GM18511 (cell line): ENCODE results near the gene ZDHHC7.
"Not testable (repeated sequence)": the region's sequence is repeated elsewhere in the genome, so short reads cannot be mapped to it uniquely, and the experiment has no call there.

Experiments
- ATAC-seq: cut with Tn5 transposase; IDR thresholded peaks from one replicate; pipeline ENCODE4 v1.9.1; 2021; ENCODE audit warnings: mild to moderate bottlenecking, moderate library complexity; ENCODE audit not compliant: unreplicated experiment

Gene ZDHHC7, protein sequence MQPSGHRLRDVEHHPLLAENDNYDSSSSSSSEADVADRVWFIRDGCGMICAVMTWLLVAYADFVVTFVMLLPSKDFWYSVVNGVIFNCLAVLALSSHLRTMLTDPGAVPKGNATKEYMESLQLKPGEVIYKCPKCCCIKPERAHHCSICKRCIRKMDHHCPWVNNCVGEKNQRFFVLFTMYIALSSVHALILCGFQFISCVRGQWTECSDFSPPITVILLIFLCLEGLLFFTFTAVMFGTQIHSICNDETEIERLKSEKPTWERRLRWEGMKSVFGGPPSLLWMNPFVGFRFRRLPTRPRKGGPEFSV

DNA sequence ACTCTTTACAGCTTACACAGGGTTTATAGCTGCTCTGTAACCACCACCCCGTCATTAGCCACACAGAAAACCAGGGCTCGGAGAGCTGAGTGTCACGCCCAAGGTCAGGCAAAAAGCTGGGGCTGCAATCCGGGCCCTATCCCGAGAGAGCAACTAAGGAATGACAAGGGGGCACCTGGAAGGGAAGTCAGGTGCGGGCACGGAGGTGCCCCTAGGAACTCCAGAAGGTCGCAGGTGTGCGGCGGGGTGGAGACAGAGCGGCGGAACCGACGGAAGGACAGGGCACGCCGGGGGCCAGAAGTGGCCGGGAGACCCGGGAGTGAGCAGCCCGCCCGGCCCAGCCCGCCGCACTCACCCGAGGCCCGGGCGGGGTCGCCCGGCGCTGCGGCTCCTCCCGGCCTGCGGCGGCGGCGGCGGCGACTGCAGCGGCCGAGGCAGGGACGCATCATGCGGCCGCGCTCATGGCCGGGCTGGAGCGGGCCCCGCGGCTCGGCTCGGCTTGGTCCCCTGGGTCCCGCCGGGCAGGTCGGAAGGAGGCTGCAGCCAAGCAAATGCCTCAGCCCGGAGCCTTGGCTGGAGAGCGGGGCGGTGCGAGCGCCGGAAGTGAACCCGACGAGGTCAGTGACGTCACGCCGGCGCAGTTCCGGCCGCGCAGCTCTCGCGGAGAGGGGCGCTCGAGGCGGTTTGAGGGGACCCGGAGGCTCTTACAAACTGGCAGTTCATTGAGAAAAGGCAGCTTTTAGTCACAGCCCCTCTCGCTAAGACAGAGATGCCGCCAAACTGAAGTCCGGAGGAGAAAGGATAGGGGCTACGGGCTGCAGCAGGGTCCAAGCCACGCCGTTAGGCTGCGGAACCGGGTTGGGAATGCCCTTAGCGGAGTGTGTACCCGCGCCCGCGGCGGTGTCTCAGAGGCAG is at the start of gene ZDHHC7:
TSS of gene ZDHHC7 (minus strand) at position 605 of the 915 bp plus-strand sequence. CDS start 20,917 bp downstream, outside the sequence.
- peak; percentile 94 for ATAC-seq

DNA sequence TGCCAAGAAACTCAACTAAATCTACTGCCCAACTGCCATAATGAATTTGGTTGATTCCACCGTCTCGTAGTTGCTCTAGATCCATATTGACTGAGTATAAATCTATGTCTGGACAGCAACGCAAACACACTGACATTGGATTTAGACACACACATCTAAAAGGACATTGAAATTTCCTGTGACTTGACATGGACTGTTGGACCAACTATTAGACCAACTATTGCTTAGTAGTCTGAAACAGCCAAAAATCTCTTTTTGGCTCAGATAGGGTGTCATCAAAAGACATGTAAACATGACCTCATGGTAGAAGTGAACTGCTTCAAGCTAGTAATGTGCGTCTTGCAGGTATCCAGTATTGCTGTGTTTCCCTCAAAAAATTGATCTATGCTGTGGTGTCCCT is 47.6 kb upstream of the ZDHHC7 start:
- no peak for ATAC-seq

DNA sequence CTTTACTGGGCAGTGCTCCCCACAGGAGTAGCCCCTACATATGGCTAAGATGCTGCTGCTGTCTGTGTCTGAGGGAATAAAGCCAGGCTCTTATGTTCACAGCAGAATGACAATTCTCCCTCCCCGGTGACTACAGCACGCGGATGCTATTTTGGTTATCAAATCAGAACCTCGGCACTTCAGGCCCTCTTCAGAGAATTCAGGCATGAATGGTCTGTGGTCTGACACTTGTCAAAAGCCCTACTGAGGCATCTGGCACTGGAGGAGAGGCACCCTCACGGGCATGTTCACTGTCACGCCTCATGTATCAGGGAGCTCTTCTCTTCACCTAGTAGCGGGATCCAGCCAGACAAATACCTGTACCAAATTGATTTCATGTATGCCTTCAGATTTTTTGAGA is 46.6 kb upstream of the ZDHHC7 start:
- no peak for ATAC-seq

DNA sequence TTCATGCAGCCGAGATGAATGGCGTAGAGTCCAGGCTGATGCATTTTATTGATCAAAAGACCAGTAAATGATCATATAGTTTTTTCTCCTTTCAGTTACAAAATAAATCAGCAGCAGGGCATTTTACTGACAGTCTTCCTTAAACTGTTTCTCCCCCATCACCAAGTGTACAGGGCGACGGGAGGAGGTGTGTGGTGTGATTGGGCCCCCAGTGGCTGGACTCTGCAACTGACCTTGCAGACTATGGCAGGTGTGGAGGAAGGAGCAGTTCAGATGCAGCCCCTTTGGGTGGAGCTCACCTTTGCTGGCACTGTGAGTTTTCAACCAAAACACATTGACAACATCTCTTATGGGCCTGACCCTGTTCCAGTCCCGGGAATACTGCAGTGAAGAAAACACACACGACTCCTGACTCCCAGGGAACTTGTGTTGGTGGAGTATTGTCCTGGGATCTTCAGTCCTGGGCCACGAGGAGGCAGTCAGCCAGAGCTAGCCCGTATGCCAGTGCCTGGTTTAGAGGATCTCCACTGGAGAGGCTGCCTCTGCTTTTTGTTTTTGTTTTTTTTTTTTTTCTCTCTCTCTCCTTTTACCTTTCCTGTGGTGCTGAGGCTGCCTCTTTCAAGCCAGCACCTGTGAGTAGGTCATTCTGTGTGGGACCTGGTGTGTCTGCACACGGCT is 46.0 kb upstream of the ZDHHC7 start:
- ATAC-seq, result no peak

DNA sequence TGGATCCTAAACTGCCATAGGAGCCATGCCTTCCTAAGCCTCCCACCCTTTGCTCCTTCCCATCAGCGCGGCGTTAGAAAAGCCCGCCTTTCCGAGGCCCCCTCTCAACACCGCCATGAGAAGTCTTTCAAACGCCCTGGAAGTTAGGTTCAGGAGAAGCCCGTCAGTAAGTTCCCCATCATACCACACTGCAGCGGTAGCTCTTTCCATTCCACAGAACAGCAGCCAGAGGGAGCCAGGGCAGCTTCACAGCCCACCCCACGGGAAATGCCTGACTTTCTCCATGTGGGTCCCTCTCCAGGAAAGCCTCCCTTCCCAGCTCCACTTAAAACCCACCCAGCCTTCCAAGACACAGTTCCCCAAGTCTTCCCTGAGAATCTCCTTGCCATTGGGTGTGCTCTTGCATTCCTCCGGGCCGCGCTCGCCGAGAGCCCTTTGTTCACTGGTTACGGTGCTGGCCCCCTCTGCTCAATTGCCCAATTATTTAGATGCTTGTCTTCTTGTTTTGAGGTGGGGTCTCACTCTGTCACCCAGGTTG is 44.9 kb upstream of the ZDHHC7 start:
- no peak for ATAC-seq

DNA sequence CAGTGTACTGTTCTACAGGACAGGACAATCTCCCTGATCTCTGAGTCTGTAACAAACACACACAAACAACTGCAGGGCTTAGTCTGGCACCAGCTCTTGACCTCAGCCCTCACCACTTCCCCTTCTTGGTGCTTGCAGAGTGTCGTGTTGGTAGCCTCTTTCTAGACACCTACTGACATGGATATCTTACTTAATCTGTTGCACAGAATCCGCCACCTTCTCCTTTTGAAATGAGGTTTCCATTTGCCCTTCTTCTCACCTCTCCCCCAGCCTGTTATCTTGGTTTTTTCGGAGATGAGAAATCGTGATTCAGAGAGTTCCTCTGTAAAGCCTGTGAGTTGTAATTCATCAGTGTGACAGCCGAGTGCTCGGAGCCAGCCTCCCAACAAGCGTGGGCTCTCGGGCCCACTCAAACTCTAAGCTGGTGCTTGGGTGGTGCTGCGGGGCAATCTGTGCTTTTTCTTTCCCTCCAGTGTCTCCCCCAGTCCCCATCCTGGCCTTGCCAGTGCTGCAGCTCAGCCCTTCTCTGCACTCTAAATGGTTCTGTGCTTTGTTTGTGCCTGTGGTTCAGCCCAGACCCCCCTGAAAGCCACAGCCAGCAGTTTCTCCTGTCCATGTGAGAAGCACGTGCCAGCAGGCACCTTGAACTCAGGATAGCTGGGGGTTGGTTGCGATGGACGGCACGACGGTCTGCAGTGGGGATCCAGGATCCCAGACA is 44.3 kb upstream of the ZDHHC7 start:
- peak; percentile 92 for ATAC-seq

DNA sequence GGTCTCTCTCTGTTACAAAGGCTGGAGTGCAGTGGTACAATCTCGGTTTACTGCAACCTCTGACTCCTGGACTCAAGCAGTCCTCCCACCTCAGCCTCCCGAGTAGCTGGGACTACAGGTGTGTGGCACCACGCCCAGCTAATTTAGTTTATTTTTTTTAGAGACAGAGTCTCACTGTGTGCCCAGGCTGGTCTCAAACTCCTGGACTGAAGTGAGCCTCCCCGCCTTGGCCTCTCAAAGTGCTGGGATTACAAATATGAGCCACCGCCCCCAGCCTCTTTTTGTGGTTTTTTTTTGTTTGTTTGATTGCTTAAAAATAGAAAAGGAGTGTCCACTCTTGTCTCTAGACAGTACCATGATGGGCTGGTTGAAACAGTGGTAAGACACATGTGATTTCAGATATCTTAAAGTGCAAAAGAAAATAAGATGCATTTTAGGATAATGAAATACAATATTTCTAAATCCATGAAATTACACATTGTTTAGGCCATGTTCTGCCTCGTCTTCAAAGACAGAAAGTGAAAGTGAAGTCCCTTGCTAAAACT is 43.7 kb upstream of the ZDHHC7 start:
- no peak for ATAC-seq

DNA sequence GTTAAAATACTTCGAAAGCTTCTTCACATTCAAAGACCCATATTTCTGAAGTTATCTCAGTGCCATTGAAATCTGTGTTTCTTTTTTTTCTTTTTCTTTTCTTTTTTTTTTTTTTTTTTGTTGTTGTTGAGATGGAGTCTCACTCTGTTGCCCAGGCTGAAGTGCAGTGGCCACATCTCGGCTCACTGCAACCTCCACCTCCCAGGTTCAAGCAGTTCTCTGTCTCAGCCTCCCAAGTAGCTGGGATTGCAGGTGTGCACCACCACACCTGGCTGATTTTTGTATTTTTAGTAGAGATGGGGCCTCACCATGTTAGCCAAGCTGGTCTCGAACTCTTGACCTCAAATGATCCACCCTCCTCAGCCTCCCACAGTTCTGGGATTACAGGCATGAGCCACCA is 43.0 kb upstream of the ZDHHC7 start:
- not testable (repeated sequence) for ATAC-seq

DNA sequence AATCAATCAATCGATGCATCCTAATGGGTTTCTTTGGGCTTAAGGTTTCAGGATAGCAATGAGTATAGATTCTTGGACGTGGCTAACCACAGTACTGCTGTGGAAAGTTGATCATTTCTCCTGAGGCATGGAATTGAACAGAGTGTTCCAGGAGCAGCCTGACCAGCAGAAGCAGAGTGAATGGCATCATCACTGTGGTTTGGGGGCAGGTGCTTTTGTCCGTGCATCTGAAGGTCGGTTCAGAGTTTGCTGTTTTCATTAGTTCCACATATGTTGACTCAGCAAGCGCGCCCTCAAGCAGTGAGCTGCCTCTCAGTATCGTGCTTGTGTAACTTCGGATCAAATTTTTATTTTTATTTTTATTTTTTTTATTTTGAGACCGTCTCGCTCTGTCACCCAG is 41.2 kb upstream of the ZDHHC7 start:
- ATAC-seq, result no peak

DNA sequence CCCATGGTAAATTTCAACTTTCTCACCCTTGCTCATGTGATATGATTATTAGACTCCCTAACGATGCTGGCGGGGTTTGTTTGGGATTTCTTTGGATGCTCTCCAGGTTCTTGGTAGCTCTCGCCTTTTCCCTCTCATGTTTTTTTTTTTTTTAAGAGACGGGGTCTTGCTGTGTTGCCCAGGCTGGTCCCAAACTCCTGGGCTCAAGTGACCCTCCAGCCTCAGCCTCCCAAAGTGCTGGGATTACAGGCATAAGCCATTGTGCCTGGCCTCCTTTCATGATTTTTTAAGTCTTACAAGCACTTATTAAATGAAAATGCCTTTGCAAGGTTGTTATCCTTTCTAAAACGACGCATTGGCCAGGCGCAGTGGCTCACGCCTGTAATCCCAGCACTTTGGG is 40.3 kb upstream of the ZDHHC7 start:
- no peak for ATAC-seq

DNA sequence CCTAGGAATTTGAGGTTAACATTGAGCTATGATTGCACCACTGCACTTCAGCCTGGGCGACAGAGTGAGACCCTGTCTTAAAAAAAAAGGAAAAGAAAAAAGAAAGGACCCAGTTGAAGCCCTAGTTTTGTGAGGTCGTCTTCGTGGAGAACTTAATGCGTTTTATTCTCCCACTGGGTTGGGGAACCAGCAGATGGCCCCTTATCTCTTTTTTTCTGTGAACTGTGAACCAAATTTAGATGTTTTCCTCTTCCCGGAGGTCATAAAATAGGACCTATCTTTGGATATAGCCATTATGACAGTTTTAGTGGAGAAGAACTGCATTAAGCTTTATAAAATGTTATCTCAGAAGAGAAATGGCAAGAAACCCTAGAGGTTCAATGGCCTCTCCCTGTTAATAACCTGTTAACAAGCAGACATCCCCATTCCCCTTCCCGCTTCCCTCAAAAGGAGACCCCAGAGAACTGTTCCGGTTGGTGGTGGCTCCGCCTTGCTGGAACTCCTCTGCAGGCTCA is 39.8 kb upstream of the ZDHHC7 start:
- no peak for ATAC-seq

DNA sequence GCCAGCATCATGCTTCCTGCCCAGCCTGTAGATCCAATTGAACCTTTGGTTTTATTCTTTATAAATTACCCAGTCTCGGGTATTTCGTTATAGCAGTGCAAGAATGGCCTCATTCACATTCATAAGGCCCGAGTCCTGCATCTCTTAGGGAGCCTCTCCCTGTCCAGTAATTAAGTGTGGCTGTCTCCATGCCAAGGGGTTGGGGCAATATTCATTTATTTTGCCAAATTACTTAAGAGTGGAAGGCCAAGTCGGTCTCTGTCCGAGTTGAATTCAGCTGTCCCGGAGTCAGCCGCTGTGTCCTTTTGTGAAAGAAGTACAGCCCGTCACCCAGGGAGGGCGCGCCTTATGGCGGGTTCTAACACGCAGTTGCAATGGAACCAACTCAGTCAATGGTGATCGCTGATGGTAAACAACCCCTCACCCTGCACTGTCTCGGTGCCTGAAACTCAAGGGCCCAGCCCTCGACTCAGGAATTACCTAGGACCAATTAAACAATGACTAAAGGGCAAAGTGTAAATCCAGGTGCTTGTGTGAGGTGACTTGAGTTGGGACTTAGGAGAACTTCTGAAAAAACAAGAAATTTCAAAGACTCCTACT is 38.5 kb upstream of the ZDHHC7 start:
- ATAC-seq, result no peak

DNA sequence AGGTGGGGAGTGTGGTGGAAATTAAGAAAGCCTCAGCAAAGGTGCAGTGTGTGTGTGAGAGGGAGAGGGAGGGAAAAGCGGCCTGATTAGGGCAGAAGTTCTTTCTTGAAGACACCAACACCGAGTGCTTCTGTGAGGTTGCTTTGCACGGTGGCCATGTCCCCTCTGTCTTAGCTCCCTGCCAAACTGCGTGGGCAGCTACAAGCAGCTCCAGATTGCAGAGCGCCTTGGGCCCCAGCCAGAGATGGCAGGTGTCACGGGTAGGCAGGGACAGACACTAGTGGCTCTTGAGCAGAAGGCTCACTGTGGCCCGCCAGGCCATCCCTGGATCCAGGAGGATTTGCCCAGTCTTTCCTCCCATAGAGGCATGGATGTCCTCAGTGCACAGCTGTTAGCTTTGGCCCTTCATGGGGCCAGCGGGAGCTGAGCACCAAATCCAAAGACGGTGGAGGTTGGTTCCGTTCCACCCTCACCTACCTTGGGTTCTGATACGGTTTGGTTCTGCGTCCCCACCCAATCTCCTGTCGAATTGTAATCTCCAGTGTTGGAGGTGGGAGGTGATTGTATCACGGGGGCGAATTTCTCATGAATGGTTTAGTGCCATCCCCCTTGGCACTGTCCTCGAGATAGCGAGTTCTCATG is 37.7 kb upstream of the ZDHHC7 start:
- ATAC-seq, result no peak

DNA sequence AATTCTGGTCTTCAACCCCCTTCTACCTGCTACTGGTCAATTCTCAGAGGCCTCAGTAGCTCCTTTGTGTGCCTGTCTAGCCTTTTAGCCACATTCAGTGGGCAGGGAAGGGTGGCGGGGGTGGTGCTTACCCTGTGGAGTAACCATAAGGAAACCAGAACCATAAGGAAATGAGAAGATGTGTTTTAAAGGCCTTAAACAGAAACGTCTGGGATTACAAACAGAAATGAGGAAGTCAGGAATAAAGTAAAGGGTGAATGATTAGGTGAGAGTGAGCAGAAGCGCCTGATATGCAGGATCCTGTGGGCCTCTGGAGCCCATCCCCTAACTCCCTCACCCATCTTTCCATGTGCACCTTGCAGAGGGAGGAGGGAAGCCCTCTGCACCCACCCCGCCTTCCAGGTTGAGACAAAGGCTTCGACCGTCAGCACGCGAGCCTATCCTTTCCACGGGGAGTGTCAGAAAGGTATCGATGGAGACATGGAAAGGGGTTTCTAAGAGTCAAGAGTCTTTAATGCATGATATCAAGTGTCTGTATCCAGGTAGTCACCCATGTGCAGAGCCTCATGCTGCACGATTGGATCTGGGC is 36.6 kb upstream of the ZDHHC7 start:
- ATAC-seq, result no peak

DNA sequence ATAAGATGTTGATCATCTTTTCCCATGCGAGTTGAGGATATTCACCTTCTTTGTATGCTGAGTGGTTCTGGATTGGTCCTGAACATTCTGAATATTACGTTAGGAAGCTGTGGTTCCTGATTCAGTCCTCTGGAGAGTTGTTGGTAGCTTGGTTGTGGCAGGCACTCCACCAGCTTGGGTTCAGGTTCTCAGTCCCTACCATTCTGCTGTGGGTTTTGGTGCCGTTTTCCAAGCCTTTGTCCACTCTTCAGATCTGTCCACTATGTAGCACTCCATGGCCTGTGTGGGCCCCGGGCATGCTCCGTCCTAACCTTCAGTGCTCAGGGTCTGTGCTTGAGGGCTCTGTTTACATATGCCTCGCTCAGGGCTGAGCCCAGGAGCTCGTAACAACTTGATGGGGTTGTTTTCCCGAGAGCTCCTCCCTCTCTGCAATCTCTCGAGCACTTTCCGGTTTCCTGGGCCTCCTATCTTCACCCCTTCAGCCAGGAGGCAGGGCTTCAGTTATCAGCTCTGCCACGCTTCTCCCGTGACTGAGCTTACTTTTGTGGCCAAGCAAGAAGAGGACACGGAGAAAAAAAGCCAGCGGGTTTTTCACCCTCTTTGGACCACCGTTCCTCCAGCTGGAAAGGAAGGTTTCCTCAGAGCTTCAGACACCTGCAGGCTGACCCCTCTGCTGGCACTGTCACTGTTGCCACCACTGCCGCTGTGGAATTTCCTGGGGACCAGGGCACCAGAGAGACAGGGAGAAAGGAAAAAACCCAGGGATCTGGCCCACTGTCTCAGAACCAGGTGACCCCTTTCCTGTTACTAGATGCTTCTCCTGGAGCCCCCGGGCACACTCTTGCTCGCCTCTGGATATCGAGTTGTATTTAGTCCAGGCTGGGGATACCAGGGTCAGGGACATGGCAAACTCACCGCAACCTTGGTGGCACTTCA is 35.9 kb upstream of the ZDHHC7 start:
- no peak for ATAC-seq

DNA sequence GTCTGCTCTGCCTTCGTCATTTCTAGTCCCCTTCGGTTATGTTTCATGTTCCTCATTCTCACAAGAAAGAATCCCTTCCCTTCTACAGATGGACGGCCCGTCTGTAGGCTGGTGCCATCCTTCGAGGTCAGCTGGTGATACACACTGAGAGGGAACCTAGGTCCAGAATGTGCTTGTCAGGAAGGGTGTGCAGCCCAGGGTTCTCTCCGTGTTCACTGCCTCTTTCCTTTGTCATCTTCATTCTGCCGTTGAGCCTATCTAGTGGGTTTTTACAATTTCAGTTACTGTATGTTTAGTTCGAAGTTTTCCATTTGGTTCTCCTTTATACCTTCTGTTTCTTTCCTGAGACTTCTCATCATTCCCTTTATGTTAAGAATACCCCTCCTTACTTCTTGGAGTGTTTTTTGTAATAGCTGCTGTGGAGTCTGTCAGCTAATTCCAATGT is 35.2 kb upstream of the ZDHHC7 start:
- no peak for ATAC-seq

DNA sequence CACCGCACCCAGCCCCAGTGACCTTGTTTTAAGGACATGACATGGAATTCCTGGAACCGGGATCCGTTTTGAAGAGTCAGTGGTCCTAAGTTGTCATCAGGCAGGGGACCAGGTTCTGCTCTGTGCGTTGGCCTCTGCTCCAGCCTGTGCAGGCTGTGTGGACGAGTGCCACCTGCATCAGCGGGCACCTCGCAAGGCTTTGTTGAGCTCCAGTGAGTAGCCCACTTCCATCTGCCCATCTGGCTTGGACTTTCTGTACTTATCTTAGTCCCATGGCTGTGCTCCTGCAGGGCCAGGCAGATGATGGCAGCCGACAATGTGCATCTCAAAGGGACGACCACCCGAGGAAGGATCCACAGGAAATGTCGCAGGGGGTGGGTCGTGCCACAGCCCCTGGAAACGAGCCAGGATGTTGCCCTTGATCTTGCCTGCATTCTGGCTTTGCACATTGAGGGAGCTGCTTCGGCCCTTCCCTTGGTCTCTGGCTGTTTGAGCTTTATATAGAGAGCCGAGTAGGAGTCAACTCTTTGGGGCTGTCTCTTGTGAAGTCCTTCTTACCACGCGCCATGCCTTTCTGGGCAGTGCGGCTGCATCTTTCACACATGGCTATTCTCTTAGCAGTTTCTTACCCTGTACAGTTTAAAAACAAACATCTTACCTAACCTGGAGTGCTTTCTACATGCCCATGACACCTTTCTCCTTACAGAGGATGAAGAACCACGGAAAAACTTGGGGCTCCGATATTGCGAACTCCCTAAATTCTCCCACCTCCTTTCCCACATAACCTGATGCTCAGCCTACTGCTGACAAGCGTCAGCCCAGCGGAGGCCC is 34.5 kb upstream of the ZDHHC7 start:
- ATAC-seq, result no peak
